AML-193 (cell line): ENCODE measurements around the gene STAC3.
A peak's percentile ranks its signal among the peaks of the same experiment; 100 is the strongest.

Experiments used
- DNase-seq, 2 experiments: peaks; one replicate each; lab custom pipeline; 2025; lab: John Stamatoyannopoulos, UW

The STAC3 gene

GRCh38 chr12:57222286-57223190, 28.4 kb downstream of the STAC3 start:
- DNase-seq, result no peak

GRCh38 chr12:57221169-57221917, 29.6 kb downstream of the STAC3 start:
- DNase-seq, result no peak

GRCh38 chr12:57220770-57221168, 30.2 kb downstream of the STAC3 start:
- no peak for DNase-seq

- DNase-seq, result no peak
Observed at GRCh38 chr12:57219993-57220754, 30.8 kb downstream of the STAC3 start.

- DNase-seq, result no peak
Observed at GRCh38 chr12:57219205-57219992, 31.6 kb downstream of the STAC3 start.

GRCh38 chr12:57218030-57218853, 32.7 kb downstream of the STAC3 start:
- no peak for DNase-seq

- DNase-seq, result no peak
Observed at GRCh38 chr12:57216921-57217879, 33.8 kb downstream of the STAC3 start.

- no peak for DNase-seq
Observed at GRCh38 chr12:57216014-57216911, 34.7 kb downstream of the STAC3 start, which contains the start of gene NXPH4. NXPH4 (plus strand) TSS chr12:57216794; CDS start chr12:57216970, 176 bp downstream.

GRCh38 chr12:57215668-57216013, 35.3 kb downstream of the STAC3 start:
- DNase-seq, result no peak

GRCh38 chr12:57215065-57215464, 35.9 kb downstream of the STAC3 start:
- DNase-seq, result no peak

- DNase-seq, result peak; percentile 63 to 68
Observed at GRCh38 chr12:57214398-57214781, 36.6 kb downstream of the STAC3 start.

GRCh38 chr12:57213763-57214397, 37.1 kb downstream of the STAC3 start:
- DNase-seq, result peak in 1 of 2 experiments; percentile 54

GRCh38 chr12:57213058-57213715, 37.8 kb downstream of the STAC3 start:
- peak; percentile 74 to 79 for DNase-seq

- DNase-seq, result no peak
Observed at GRCh38 chr12:57212701-57213057, 38.3 kb downstream of the STAC3 start.

GRCh38 chr12:57211791-57212700, 38.9 kb downstream of the STAC3 start:
- DNase-seq, result no peak
